Left cardiac atrium (tissue), 4 donors: ENCODE results near the gene PACRG. TPM values are rescaled to one million over a fixed set of nuclear protein-coding genes. Genes with fewer than 3 reads are reported as not detected.
A peak's percentile ranks its signal among the peaks of the same experiment; 100 is the strongest.

Experiments used
- ATAC-seq, 2 donors: fragments of 200-7000 bp; cut with Tn5 transposase; one replicate each; pipeline ENCODE4 v1.9.1; 2020; ENCODE audit warnings: mild to moderate bottlenecking in 2 of 2, moderate library complexity in 2 of 2
- DNase-seq: peaks from one replicate; pipeline ENCODE4 v3.0.0-alpha.2; 2020
- intact Hi-C, 2 donors: fragments of 100-400 bp; cut with DNase I; formaldehyde crosslinking; loops; one replicate each; pipeline versions ENCODE4 v1.14.1 to v1.15.1; 2022 to 2023
- total RNA-seq, 2 donors: library from RNA; stranded (reverse); fragmentation: NEBNext Ultra II Directional; extraction: Animal tissue kit (Norgen Biotek cat#: 25700); gene quantifications; one replicate each; pipeline ENCODE4 v1.2.1, GENCODE V29; 2021
- donor health status: DM: no; HTN: yes; CAD: no.
- donor health status: DM: no; HTN: yes; CAD: no; lungs with severe emphysema.
- donor health status: DM: yes; HTN: yes; CAD: no.
- donor health status: Dilated cardiomyopathy.

PACRG gene
- total RNA-seq, 2 donors from 2014 or later, result 3.2 to 4.5 TPM

GRCh38 chr6:163335671-163336545 is 608.1 kb downstream of the PACRG start:
- ATAC-seq, result peak; percentile 79 to 88
- intact Hi-C loops, result no loop called here

DNA sequence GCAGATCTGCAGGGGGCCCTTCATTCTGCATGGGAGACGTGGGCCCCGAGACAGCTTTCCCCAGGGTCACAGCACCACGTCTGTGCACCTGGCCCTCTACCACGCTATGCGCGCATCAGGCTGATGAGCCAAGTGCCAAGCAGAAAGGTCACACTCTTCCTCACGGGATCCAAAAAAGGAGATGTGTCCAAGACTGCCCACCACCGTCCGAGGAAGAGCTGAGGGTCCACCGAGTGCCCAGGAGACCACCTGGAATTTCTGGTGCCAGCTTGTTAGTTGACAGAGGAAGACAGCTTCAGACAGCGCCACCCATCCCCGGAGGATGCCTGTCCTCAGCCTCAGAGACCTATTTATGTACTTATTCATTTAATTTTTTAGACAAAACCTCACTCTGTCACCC is 609.2 kb downstream of the PACRG start:
- intact Hi-C loops, result no loop called here
- ATAC-seq, result no peak
- no peak for DNase-seq

More at GRCh38 chr6:163335671-163336545, 608.1 kb downstream of the PACRG start:
- DNase-seq, result peak; percentile 89

DNA sequence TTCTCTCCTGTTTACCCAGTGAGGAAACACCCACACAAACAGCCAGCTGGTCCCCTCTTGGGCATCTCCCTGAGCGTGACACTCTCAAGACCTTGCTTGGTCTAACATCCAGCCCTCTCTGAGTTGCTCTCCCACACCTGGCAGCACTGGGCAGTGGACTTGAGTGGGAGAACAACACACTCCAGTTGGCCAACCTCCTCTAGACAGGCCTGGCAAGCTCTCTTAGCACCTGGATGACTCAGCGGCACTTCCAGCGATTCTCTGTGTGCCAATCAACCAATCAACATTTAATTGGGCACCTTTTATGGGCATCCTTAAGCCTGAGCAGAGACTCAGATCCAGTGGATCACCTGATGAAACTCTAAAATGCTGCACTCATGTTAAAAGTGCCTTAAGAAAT is 610.2 kb downstream of the PACRG start:
- intact Hi-C loops, result no loop called here
- no peak for ATAC-seq
- DNase-seq, result no peak

DNA sequence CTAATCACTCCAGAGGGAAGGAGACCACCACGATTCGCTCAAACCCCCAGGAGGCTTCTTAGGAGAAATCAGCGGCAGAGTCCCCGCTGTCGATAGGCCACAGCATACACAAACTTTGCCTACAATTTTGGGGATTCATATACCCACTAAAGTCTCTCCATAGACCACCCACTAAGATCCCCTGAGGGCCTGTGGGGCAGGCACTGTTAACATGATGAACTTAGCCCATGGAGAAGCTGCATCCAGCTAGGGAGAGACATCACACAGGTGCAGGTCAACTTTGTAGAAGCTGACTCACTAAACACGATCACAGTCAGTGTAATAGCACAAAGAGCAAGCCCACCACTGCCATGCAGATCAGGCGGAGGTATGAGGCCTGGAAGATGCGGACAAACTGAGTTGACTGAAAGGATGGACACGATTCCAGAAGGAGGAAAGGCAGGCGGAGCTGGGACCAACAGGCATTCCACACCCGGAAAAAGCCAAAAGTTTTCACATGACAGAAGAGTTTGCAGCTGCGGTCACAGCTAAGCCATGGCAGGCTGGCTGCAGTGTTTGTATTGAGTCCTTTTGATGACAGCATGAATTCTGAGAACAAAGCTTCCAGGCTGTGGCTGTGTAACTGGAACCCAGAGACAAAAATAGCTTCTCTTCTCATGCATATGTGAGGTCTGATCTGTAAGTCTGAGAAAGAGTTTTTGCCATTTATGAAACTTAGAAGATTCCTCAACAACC is 611.1 kb downstream of the PACRG start:
- intact Hi-C loops, result no loop called here
- ATAC-seq (peak; percentile 59 to 62), DNase-seq (peak; percentile 63)

GRCh38 chr6:163339466-163339865 is 611.7 kb downstream of the PACRG start:
- intact Hi-C loops, result no loop called here
- ATAC-seq (no peak), DNase-seq (no peak)

- DNase-seq (no peak), ATAC-seq (no peak)
- intact Hi-C loops, result no loop called here
Observed at GRCh38 chr6:163340201-163340887, 612.6 kb downstream of the PACRG start.

DNA sequence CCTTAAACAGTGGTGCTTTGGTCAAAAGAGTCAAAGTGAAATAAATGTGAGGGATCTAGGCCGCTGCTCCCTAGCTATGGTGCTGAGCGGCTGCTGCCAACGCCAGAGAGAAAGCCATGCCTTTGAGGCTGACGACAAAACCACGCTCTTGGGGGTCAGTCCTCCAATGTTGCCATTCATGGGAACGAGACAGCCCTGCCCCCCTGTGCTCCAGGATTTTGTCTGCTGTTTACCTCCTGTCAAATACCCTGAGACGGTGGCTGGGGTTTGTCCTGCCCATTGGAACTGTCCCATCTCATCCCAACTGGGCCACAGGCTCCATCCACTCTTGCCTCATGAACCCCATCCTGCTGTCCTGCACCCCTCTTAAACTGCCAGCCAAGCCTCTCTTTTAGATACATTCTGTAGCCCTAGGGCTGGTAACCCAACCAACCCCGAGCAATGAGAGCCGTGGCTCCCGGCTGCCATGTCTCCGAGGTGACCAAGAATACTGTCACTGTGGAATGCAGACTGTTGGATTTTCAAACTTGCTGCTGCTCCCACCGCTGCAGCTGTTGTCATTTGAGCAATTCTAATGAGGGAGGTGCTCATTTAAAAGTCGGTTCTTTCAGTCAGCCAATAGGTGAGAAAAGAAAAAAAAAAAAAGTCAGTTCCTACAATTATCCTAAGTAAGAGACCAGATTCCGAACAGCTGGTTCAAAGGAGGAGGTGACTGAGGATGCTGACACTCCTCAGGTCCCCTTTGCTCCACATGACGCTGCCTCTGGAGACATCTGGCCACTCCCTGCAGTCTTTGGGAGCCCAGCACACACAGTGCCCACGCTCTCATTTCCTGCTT is 613.7 kb downstream of the PACRG start:
- intact Hi-C loops, result no loop called here
- ATAC-seq (peak in 1 of 2 donors; percentile 14), DNase-seq (no peak)

DNA sequence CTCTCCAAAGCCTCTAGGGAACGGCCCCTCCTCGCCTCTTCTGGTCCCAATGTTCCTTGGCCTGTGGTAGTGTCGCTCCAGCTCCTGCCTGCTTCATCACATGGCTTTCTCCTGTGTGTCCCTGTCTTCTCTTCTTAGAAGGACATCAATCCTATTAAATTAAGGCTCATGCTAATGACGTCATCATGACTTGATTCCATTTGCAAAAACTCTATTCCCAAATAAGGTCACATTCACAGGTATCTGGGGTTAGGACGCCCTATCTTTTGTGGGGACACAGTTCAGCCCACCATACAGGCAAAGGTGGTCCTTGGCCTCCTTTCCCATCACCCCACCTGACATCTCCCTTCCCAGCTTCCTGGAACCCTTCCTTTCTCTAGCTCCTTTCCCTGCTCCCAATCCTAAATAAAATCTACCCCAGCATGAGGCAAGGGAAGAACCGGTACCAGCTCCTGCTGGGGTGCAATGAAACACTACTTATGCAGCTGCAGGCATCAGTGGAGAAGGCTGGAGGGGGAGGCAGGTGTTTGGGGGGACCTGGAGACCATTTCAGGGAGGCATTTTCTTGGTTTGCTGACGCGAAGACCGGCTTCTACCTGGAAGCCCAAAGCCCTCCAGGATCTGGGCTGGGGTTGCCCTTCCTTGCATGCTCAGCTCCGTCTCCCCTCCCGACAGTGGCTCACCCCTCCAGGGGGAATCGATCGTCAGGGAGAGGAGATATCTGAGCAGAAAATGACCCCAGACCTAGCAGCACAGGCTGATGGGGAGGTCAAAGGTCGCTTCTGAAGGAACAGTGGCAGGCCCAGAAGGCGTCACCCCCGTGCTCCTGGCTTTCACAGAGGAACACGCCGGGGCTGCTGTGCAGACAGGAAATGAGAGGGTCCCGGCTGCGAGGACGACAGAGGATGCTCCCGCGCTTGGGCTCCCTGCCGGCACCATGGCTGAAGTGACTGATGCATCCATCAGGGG is 615.1 kb downstream of the PACRG start:
- intact Hi-C loops, result no loop called here
- DNase-seq, result no peak
- ATAC-seq, result no peak

- intact Hi-C loops, result no loop called here
- DNase-seq (no peak), ATAC-seq (peak in 1 of 2 donors; percentile 11)
Observed at GRCh38 chr6:163343609-163344008, 615.8 kb downstream of the PACRG start.

DNA sequence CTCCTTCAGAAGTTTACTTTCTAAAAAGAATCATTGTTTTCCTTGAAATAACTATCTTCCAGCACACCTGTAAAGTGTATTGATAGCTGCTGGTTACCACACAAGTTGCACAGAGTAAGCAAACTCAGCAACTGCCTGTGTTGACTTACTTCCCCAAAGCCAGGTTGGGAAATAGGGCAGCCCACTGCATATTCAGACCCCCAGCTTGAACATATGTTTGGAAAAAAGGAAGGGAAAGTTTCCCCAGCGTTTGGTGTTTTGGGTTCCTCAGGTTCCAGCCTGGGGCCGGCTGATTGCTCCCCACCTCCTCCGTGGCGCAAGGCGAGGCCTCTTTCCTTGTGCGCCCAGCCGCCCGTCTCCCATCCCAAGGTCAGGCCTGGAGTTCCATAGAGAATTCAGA is 616.6 kb downstream of the PACRG start:
- intact Hi-C loops, result no loop called here

DNA sequence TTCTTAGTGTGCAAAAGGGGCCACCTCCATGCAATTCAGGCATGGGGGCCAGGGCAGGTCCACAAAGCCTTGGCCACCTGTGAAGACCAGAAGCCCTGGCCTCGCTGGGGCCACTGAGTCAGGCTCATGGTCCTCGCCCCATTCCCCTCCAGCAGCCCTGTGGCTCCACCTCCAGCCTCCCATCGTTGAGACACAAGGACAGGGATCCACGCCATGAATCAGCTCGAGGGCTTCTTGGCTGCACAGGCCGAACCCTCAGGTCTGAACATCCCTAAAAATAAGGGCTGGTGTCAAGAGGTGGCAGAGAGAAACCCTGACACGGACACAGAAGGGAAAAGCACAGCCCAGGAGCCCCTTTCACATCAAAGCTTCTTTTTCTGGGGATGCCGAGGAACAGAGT is 618.2 kb downstream of the PACRG start:
- intact Hi-C loops, result loop anchor here in 1 of 2 donors (5.0 kb wide), 1 partner anchor 46 kb away; no protein-coding TSS in a partner anchor
- ATAC-seq (no peak), DNase-seq (no peak)

More for the DNA sequence above, 616.6 kb downstream of the PACRG start:
- DNase-seq, result no peak
- no peak for ATAC-seq

GRCh38 chr6:163346497-163346961 is 618.8 kb downstream of the PACRG start:
- DNase-seq (no peak), ATAC-seq (peak; percentile 9 to 41)
- intact Hi-C loops, result loop anchor here in 1 of 2 donors (5.0 kb wide), 1 partner anchor 46 kb away; no protein-coding TSS in a partner anchor

DNA sequence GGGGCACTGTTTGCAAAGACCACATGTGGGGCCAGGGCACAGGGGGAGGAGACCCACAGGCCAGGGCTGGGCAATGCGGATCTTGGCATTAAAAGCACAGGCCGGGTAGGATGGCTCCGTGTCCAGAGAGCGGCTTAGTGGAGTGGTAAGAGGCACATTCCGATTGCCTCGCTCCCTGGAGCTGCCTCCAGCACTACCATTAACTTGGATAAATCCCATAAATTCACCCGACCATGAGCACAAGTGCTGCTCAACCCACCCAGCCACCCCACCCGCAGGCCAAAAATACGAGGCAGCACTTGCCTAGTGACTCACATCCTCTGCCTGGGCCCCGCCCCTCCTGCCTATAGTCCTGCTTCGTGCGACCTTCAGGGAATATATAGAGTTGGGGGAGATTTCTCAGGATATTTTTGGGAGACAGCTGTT is 619.3 kb downstream of the PACRG start:
- peak; percentile 20 to 44 for ATAC-seq
- intact Hi-C loops, result loop anchor here in 1 of 2 donors (5.0 kb wide), 1 partner anchor 45 kb away; no protein-coding TSS in a partner anchor
- no peak for DNase-seq

DNA sequence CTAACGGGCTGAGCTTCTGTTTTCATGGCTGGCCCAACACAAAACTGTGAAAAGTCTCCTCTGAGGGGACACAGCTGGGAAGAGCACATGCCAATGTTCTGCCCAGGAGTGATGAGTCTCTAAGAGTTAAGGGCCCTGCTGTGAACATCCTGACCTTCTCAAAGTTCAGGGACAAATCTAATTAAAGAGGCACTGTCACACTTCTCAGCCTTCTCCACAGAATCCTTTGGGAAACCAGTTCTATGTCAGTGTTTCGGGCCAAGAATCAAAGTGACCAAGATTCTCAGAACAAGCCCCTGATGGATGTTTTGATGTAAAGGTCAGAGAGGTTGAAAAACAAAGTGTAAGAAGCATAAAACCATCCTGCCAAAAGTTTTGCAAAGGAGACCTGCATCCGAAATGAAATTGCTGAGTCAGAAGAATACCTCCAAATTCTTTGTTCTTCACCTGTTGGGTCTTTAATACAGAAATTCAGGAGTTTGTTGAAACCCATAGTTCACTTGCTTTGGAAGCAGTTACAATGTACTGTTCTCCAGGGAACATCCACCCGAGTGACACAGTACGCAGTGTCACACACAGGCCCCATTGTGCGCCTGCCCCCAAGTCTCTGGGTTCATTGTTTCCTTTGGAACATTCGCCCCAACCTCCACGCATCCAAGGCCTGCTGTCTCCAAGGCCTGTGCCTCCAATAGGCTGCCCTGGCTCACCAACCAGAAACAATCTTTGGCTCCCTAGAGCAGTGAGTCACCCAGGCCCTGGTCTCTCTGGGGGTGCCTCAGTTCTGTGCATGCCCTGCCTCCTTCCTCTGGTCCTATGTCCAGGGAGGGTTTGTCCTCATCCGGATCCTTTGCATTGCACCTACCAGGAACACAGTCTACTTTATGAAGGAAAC is 621.3 kb downstream of the PACRG start:
- peak in 1 of 2 donors; percentile 41 for ATAC-seq
- intact Hi-C loops, result loop anchor here in 1 of 2 donors (5.0 kb wide), 1 partner anchor 43 kb away; no protein-coding TSS in a partner anchor
- no peak for DNase-seq

DNA sequence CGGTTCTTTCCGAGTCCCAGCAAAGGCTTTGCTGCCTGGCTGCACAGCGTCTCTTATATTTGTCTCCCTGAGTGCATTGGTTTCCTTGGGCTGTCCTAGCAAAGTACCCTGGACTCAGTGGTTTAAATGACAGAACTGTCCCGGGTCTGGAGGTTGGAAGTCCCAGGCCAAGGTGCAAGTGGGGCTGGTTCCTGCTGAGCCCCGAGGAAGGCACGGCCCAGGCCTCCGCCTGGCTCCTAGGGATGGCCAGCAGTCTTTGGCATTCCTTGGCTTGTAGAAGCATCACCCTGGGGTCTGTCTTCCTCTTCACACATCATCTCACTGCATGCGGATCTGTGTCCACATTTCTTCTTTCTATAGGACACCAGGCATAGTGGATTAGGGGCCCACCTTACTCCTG is 621.9 kb downstream of the PACRG start:
- DNase-seq (no peak), ATAC-seq (no peak)
- intact Hi-C loops, result loop anchor here in 1 of 2 donors (5.0 kb wide), 1 partner anchor 43 kb away; no protein-coding TSS in a partner anchor

DNA sequence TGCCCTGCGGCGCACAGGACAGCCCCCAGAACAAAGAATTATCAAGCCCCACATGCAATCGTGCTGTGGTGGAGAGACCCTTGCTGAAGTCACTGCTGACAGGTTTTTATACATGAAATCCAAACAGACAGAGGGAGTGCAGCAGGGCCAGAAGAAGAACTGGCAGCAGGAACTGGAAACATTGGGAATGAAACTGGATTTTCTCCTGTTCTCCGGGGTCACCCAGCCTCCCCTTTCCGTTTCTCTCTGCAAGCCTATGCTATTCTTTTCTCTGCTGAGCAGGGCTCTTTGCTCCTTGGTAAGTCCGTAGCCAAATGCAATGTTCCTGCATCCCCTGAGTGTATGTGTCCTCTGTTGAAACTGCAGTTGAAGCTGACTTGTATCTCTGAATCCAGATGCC is 623.2 kb downstream of the PACRG start:
- intact Hi-C loops, result no loop called here
- DNase-seq, result no peak

More for the DNA sequence above, 623.2 kb downstream of the PACRG start:
- ATAC-seq, result no peak
